Loucy (cell line): ENCODE measurements around the gene XPC.

Experiments used
- H2AFZ ChIP-seq: fragments of 200-600 bp; sonication (generic); 2 replicates; pipeline ENCODE4 v1.6.0; 2016; ENCODE audit warnings: antibody characterized with exemption, mild to moderate bottlenecking, low read length, moderate library complexity
- H3F3A ChIP-seq: fragments of 200-600 bp; 2 replicates; pipeline ENCODE4 v1.6.0; 2016; ENCODE audit warnings: antibody characterized with exemption, low read depth, mild to moderate bottlenecking
- H3K27me3 ChIP-seq: fragments of 200-600 bp; sonication (generic); 2 replicates; pipeline ENCODE4 v1.6.1; 2014; ENCODE audit warnings: low read length, mild to moderate bottlenecking; ENCODE audit not compliant: insufficient read depth, poor library complexity, severe bottlenecking
- H3K36me3 ChIP-seq: fragments of 200-600 bp; sonication (generic); 2 replicates; pipeline ENCODE4 v1.6.1; 2016; ENCODE audit warnings: low read length; ENCODE audit not compliant: insufficient read depth
- H3K4me1 ChIP-seq: fragments of 200-600 bp; sonication (generic); 2 replicates; pipeline ENCODE4 v1.5.1; 2014; ENCODE audit warnings: low read length, mild to moderate bottlenecking; ENCODE audit not compliant: insufficient read depth, poor library complexity, severe bottlenecking
- H3K4me2 ChIP-seq: fragments of 200-600 bp; sonication (generic); 2 replicates; pipeline ENCODE4 v1.6.0; 2014; ENCODE audit warnings: antibody characterized with exemption, low read length, low read depth, mild to moderate bottlenecking; ENCODE audit not compliant: poor library complexity, severe bottlenecking
- H3K4me3 ChIP-seq: fragments of 200-600 bp; sonication (generic); 2 replicates; pipeline ENCODE4 v1.5.1; 2014; ENCODE audit warnings: low read length, mild to moderate bottlenecking, mixed read lengths; ENCODE audit not compliant: poor library complexity, severe bottlenecking
- H3K79me2 ChIP-seq: fragments of 200-600 bp; sonication (generic); 2 replicates; pipeline ENCODE4 v1.6.1; 2014; ENCODE audit warnings: low read length; ENCODE audit not compliant: insufficient read depth
- H3K9ac ChIP-seq: fragments of 200-600 bp; sonication (generic); 2 replicates; pipeline ENCODE4 v1.6.0; 2014; ENCODE audit warnings: mild to moderate bottlenecking, low read depth, low read length, moderate library complexity; ENCODE audit not compliant: poor library complexity, severe bottlenecking
- H3K9me2 ChIP-seq: fragments of 200-600 bp; sonication (generic); replicated peaks from 2 replicates; pipeline ENCODE4 v1.6.1; 2016; ENCODE audit warnings: low read depth, low read length, mixed read lengths
- H3K9me3 ChIP-seq: fragments of 200-600 bp; sonication (generic); 2 replicates; pipeline ENCODE4 v1.6.1; 2014; ENCODE audit warnings: mild to moderate bottlenecking, antibody characterized with exemption, low read length, low read depth; ENCODE audit not compliant: insufficient read depth
- H4K20me1 ChIP-seq: fragments of 200-600 bp; sonication (generic); 2 replicates; pipeline ENCODE4 v1.6.0; 2014; ENCODE audit warnings: antibody characterized with exemption, low read length, mild to moderate bottlenecking; ENCODE audit not compliant: insufficient read depth, poor library complexity, severe bottlenecking
- CTCF ChIP-seq: fragments of 200-600 bp; sonication (generic); conservative IDR thresholded peaks from 2 replicates; pipeline ENCODE4 v1.5.1; 2014; ENCODE audit warnings: mild to moderate bottlenecking, antibody characterized with exemption, low read length
- EZH2phosphoT487 ChIP-seq: fragments of 200-600 bp; IDR thresholded peaks from 2 replicates; pipeline ENCODE4 v1.6.1; 2018; ENCODE audit warnings: antibody characterized with exemption, mild to moderate bottlenecking, moderate library complexity, borderline replicate concordance

The XPC gene

GRCh38 chr3:14188041-14188754, 9.8 kb upstream of the XPC start:
- peak overlapping the region; percentile 45 for H3K4me2 ChIP-seq
- TF ChIP-seq CTCF (no peak), EZH2phosphoT487 (no peak)

GRCh38 chr3:14186854-14187458, 8.6 kb upstream of the XPC start:
- no peaks in the 10 kb centered on the region for H3K9me2 ChIP-seq
- H3K4me1 ChIP-seq = peaks cover 39% of the 10 kb centered on the region
- H4K20me1 ChIP-seq = peaks cover 12% of the 10 kb centered on the region
- H3K9me3 ChIP-seq = no peaks in the 10 kb centered on the region
- no peaks in the 10 kb centered on the region for H3K27me3 ChIP-seq
- H3K4me2 ChIP-seq = peak overlapping the region; percentile 45
- H3K9ac ChIP-seq = no peak overlapping the region
- H3K4me3 ChIP-seq = no peak overlapping the region
- peaks cover 84% of the 10 kb centered on the region for H3K79me2 ChIP-seq
- H3K36me3 ChIP-seq = peaks cover 32% of the 10 kb centered on the region; the same call in 1 of the 2 replicates
- TF ChIP-seq EZH2phosphoT487 (no peak), CTCF (no peak)
- H3F3A ChIP-seq = no peaks in the 10 kb centered on the region
- no peak overlapping the region for H2AFZ ChIP-seq

More at GRCh38 chr3:14188041-14188754, 9.8 kb upstream of the XPC start:
- Histone ChIP-seq H3K4me3 (no peak overlapping the region), H3K27me3 (no peaks in the 10 kb centered on the region), H3K36me3 (peaks cover 32% of the 10 kb centered on the region; the same call in 1 of the 2 replicates), H3F3A (no peaks in the 10 kb centered on the region), H3K9me2 (no peaks in the 10 kb centered on the region), H3K79me2 (peaks cover 78% of the 10 kb centered on the region), H2AFZ (no peak overlapping the region), H3K9me3 (no peaks in the 10 kb centered on the region), H4K20me1 (peaks cover 5% of the 10 kb centered on the region), H3K4me1 (peaks cover 26% of the 10 kb centered on the region), H3K9ac (no peak overlapping the region)

- Histone ChIP-seq H3K9me3 (no peaks in the 10 kb centered on the region), H3K4me1 (peaks cover 52% of the 10 kb centered on the region), H3K4me3 (peak overlapping the region; percentile 61), H3K9ac (peak overlapping the region; percentile 68), H4K20me1 (peaks cover 21% of the 10 kb centered on the region), H3K4me2 (peak overlapping the region; percentile 73), H3K36me3 (peaks cover 32% of the 10 kb centered on the region; the same call in 1 of the 2 replicates), H3F3A (no peaks in the 10 kb centered on the region), H3K9me2 (no peaks in the 10 kb centered on the region), H3K79me2 (peaks cover 88% of the 10 kb centered on the region), H3K27me3 (peaks cover 2% of the 10 kb centered on the region), H2AFZ (no peak overlapping the region)
- TF ChIP-seq EZH2phosphoT487 = no peak
- TF ChIP-seq CTCF = no peak
Observed at GRCh38 chr3:14183015-14183577, 4.7 kb upstream of the XPC start.
